ENCODE data around the gene UBE2O.

UBE2O gene

DNA sequence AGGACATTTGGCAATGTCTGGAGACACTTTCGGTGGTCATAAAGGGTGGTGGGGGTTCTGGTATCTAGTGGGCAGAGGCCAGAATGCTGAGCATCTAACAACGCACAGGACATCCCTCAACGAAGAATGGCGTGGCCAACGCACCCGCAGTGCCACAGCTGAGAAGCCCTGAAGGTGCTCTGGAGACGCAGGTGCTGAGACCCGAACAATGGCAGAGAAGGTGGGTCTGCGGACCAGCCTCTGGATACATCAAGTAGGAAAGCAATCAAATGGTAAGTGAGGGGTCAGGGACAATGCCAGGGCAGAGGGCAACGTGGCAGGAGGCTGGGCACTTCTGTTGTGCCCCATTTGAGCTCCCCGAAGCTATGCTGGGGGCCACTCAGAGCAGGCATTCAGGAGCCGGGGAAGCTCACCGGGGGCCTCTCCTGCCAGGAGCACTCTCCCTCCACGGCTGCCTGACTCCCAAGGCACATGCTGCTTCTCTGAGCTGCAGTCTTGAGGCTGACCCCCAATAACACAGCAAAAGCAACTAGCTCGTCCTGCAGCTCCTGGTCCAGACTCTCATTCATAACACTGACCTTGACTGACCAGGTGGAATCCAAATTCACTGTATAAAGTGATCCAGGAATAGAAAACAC, 42.5 kb downstream of the UBE2O start:
- DNase-seq, result no peak

DNA sequence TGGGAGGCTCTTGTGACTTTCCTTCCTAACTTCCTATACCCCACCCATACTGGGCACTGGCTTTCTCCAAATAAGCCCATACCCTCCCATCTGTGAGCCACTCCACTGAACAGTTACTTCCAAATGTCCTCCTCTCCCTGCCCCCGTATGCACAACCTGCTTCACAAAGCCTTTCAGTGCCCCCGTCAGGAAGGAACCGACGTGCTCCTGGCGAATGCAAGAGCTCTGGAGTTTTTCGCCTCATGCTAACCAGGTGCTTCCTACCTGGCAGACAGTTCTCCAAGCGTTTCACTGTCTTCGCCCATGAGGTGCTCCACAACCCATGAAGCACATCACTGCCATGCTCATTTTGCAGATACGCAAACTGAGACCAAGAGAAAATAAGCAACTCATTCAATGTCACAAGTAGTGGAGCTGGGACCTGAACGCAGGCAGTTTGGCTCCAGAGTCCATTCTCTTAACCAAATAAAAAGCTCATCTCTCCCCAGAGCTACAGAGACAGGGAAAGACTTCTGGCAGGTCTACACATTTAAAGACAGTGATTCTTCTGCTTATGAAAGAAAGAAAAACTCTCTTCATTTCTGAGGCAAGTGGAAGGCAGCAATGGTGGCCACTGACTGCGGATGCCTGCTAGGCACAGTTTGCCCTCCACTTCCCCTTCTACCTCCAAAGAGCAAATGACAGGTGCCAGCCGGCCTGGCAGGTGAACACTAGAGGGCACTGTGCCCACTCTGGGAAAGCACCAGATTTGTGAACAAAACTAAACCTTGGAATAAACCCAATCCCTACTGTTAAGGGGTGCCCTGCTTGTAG, 44.7 kb downstream of the UBE2O start:
- DNase-seq, result peak; percentile 53 to 73 (median 66)

DNA sequence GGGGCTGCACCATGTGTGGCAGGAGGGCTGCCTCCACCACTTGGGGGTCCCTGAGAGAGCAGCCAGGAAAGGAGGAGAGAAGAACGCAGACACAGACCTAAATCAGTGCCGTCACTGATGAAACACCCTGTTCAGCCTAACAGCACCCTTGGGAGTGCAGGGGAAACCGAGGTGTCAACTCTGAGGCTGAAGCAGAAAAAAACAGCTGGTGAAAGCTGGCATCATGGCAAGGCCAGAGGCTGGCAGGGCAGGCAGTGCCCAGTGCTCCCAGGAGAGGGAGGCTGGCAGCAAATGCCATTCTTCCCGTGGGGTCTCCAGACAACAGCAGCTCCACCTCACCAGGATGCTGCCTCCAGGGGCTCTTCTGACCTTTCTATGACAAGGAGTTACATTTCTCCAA, 45.4 kb downstream of the UBE2O start:
- no peak for DNase-seq

DNA sequence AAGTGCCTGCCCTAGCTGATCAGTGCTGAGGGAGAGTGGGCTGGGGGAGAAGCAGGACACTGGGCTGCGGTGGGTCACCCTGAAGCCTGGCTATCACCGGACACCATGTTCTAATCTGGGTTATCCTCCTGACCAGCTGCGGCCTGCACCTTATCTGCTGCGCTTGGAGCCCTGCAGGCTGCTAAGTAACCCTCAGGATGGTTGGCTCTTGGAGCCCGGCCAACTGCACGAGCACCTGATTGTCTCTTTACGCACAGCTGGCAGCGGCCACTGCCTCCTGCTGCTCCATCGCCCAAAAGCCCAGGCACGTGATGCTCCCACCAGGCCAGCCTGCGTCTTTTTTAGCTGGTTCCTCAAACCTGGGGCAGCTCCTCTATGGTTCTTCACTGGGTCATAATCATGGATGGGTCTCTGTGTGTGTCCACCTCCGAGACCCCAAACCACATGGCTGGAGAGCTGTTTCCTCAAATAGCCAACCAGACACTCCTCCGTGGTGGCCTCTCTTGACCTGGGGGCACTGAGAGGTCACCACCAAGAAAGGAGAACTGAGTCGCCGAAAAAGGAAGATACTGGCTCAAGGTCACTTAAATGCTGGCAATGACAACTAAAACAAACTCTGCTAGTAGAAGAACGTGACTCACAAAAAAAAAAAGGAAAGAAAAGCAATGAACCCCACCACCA, 46.8 kb downstream of the UBE2O start:
- peak; percentile 76 to 91 (median 90) for DNase-seq

DNA sequence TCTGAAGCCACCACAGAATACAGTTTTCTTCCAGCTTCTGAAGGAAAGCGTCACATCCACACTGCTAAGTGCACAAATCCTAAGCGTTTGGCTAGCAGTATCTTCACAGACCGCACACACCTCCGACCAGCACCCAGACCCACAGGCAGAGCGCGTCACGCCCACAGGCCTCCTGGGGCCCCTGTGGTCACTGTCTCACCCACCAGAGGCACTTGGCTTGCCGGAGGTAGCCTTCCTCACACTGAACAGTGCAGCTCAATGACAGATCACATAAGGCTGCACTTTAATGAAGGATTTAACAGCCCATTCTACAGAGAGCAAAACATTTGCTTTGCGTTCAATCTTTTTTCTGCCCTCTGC, 47.4 kb downstream of the UBE2O start:
- DNase-seq, result no peak

DNA sequence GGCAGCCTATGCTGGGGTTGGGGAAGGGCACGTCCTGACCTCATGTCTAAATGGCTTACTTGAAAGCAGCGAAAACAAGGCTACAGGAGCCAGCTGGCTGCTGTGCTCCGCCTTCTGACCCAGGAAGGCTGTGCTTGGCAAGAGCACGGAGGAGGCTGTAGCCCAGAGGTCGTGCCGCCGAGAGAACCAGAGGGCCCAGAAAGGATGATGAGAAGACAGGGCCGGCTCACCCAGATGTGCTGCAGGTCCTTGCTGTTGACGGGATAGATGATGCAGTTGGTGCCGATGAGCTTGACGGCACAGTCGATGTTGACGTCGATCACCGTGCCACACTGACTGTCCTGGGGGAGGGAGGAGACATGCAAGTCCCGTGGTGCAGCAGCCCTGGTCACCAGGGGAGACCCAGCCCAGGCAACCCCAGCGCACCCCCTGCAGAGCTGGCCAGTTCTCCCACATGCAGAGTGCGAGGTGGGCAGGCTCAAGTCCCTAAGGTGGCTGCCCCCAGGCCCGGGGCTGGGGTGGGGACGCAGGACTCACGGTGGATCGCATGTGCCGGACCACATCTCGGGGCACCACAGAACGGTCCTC, 47.9 kb downstream of the UBE2O start:
- DNase-seq, result no peak

DNA sequence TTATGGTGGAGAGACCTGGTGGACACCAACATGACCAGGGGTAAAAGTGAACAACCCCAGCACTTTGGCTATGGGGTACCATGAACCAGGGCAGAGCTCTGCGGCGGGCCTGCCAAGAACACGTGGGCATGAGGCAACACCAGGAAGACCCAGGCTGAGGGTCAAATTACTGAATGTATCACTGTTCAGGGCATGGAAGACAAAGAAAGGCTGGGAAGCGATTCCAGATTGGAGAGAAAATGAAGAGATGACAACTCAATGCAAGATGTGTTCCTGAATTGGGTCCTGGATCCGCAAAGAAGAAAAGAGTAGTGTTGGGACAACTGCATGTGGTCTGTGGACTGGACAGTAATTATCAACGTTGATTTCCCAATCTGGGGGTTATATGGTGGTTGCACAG, 48.7 kb downstream of the UBE2O start:
- DNase-seq, result no peak

DNA sequence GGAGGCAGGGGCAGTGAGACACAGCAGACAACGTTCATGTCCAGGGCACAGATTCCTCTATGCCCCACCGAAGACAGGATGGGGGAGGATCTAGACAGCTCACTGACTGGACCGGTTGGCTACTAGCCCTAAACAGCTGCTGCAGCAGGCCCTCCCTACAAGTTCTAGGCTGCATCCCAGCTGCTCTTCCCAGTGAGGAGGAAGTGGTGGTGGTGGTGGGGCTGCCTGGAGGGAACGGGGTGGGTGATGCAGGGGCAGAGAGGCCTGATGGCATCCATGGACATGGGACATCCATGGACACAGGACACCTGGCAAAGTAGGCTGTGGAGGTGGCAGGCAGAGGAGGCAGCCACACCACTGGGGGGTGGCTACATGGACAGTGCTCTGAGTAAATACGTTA, 50.2 kb downstream of the UBE2O start:
- DNase-seq, result no peak

DNA sequence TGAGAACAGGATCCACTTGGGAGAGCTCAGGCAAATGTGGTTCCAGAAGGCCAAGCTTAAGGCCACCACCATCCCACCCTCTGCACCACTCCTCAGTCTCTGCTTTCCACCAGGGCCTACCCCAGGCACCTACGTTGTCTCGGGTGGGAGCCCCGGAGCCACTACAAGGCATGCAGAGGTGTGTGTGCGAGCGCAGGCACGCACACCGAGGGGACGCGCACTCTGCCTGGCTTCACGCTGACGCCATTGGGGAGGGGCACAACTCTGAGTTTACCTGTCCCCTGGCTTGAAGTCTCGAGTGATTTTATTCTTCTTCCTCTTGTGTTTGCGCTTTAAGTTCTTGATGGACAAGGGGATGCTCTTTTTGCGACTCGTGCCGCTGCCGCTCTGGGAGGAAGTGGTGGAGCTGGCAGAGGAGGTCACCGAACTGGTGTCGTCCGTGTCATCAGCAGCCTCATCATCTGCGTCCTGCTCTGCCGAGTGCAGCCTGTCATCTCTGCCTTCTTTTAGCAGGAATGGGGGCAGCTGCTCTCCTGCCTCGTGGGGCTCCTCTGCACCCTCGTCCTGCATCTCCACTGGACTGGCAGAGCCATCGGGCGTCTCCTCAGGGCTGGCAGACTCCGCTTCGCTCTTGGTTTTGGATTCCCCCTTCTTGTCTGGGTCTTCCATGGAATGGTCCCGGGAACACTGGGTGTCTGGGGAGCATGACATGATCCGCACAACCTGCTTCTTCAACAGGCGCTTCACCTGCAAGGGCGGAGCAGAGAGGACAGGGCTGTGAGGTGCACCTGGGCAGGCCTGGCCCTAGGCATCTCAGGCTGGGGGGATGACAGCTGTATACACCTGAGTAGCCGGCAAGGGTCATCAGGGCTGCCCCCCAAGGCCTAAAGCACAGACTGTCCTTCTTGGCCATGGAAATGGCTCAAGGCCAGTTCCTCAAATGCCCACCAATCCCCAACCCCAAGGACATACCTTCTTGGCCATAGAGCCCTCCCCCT, 53.5 kb downstream of the UBE2O start:
- DNase-seq, result no peak

DNA sequence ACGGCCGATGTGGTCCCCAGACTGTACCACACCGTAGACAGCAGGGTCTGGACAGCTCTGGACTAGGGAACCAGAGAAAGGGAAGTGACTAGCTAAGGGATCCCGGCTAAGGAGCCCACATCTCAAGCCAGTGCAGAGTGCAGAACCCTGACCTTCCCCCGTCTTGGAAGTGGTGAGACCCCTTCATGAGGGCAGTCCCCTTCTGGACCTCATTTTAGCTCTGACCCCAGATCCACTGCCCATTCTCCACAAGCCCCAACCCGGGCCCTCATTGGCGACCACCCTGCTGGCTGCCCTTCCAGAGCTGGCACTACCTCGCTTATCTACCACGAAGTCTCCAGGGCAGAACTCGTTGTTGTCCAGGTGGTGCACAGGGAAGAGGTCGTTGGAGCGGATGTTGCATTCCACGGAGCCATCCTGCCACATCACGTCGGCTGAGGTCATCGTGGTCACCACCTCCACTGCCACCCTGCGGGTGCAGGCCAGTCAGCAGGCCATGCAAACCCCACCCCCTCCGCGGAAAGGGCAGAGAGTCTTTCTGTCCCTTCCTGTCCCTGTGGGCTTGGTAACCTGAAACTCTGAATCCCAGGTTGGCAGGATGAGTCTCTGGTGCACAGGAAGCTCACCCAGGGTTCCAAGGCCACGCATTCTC, 54.3 kb downstream of the UBE2O start:
- no peak for DNase-seq

DNA sequence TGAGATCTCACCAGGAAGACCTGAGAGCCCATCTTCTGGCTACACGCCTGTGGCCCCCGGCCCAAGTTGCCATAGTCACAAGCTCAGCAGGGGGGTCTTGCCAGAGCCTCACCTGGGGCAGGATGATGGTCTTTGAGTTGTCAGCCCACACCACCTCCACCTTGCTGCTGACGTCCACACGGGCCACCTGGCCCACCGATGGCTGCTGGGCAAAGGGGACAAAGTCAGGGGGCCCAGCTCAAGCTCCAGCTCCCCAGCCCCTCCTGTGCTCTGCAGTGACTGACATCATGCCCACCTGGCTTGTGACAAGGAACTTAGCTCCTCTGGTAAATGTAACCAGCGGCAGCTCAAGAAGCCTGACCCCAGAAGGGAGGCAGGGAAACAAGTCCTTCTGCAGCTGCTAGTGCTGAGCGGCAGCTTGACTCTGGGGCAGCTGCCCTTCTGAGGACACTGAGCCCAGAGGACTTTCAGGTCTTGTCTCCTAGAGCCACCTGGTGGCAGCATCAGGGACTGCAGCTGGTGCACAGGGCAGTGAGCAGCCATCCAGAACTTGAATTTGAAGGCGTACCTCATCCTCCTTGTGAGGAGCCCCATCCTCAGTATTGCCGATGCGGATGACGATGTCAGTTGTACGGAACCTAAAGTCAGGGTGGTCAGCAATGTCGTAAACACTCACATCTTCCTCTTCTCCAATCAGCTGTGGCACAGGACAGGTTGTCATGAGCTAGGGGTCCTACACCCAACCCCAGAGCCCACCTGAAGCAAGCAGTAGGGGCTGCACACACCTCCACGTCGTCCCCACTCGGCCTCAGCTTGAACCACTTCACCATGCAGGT, 55.0 kb downstream of the UBE2O start:
- DNase-seq, result peak; percentile 56 to 82 (median 81)

DNA sequence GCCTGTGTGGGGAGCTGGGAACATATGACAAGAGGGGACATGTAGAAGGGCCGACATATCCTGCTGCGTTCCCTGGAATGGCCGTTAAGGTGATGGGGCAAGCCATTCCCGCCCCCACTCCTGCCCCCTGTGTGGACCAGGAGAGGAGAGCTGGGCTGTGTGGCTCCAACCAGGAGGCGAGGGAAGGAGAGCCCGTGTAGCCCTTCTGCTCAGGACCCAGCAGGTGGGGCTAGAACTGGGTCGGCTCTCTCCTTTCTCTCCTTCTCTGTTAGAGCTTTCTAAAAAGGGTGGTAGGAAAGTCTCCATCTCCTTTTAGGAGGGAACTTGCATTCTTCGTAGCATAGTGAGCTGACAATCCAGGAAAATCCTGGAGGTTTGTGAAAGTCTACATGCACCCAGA, 55.8 kb downstream of the UBE2O start:
- no peak for DNase-seq

DNA sequence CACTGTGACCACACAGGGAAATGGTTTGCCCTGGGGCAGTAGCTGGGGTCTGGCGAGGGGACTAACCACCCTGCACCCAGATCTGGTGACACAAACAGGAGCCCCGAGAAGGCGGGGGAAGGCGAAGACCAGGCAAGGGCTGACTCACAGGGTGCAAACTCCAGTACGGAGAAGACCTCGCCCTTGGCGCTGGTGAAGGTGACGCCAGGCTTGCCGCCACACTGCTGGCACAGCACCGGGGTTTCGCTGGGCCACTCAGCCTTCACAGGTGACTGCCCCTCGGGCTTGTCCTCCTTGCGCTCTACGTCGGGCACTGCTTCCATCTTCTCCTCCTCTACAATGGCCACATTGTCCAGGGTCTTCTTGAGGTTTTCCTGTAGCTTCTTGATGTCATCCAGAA, 57.0 kb downstream of the UBE2O start:
- no peak for DNase-seq

DNA sequence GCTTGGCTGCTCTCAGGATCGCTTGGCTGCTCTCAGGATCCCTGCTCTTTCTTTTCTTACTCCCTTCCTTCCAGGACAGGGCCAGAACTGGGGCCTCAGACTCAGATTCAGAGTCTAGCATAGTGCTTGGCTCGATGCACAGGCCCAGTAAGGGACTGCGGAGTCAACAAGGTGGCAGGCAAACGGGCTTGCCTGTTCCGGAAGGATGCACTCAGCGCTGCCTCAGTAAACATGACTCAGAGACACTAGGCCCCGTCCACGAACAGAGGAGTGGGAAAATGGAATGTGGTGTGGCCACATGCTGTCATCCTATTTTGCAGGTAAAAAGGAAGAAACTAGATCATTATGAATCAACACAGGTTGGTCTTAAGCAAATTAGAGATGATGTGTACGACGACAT, 58.8 kb downstream of the UBE2O start:
- DNase-seq, result peak in 1 of 3 experiments; percentile 24

DNA sequence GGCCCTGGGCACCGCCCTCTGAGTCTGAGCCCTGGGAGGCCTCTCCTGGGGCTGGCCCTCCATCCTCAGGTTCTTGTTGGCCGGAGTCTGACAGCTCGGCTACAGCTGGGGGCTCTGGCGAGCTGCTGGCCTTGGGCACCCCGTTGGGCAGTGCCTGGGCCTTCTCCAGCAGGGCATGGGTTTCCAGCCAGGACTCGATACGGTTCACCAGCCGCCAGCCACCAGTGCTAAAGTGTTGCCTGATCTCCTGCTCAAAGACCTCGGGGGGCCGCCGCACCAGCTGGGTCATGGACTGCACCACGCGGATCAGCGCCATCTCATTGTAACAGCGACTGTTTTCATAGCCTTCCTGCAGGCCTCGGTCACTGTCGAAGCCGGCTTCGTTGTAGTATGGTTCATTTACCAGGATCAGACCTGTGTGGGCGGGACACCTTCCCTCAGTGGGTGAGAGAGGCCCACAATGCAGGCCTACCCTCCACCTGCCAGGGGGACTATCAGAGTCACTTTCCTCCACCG, 61.7 kb downstream of the UBE2O start:
- DNase-seq, result no peak

DNA sequence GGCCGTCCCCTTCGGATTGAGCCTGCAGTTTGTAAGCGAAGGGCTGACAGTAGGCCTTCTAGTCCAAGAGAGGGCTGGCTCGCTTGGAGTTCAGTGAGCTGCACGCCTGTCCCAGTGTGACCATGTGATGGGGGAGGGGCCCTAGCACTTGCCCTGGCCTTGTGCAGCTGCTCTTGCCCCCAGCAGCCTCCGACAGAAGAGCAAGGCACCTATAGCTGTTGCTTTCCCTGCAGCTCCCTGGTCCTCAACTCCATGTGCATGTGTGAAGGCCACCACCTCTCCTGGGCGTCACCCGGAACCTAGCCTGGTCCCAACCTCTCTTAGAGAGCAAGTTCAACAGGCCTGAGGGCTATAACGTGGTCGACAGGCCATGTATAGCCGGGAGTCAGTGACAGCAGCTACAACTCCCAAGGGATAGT, 62.9 kb downstream of the UBE2O start:
- no peak for DNase-seq

DNA sequence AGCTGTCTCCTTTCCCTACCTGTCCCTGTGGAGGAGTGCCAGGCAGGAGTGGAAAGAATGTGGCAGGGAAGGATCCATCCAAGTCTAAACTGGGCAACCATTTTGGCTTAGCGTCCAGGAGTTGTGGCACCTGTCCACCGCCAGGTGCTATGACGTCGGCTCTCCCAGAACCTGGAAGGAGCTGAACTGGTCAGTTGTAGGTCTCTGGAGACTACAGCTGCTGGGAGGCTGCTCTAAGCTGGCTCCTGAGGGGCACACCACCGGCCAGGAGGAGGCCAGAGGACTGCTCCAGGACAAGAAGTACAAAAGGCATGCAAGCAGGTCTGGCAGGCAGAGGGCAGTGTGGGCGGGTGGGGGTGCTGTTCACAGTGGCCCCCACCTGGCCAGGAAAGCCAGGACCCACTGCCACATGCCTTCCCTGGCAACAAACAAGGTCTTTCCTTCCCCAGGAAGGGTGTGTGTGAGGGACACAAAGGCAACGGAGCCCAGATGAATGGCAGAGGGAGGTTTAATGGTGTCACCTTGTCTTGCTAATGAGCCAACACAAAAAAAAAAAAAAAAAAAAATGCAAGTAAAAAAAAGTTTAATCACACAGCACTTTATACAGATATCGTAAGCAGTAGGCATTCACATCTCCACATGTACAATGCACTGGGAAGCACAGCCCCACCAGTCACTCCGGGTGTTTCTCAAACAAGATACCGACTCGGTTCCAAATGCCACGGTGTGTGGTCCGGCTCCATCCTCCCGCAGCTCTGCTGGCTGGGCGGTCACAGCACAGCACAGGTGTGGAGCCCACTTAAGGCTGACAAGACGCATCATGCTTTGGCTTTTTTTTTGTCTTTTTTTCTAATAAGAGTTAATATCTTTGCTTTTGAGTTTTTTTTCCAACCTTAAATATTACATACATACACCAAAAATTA, 63.7 kb downstream of the UBE2O start:
- no peak for DNase-seq

DNA sequence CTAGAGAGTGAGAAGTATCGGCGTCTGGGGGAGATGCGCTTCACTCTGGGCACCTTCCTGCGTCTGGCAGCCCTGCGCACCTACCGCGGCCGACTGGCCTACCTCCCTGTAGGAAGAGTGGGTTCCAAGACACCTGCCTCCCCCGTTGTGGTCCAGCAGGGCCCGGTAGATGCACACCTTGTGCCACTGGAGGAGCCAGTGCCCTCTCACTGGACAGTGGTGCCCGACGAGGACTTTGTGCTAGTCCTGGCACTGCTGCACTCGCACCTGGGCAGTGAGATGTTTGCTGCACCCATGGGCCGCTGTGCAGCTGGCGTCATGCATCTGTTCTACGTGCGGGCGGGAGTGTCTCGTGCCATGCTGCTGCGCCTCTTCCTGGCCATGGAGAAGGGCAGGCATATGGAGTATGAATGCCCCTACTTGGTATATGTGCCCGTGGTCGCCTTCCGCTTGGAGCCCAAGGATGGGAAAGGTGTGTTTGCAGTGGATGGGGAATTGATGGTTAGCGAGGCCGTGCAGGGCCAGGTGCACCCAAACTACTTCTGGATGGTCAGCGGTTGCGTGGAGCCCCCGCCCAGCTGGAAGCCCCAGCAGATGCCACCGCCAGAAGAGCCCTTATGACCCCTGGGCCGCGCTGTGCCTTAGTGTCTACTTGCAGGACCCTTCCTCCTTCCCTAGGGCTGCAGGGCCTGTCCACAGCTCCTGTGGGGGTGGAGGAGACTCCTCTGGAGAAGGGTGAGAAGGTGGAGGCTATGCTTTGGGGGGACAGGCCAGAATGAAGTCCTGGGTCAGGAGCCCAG, 65.8 kb downstream of the UBE2O start:
- no peak for DNase-seq
